GM13976 (cell line): ENCODE measurements around the gene UBR4.

Experiments
- DNase-seq: peaks from one replicate; pipeline ENCODE4 v3.0.0; 2012; ENCODE audit warnings: low spot score
- CTCF ChIP-seq: IDR thresholded peaks from 2 replicates; pipeline ENCODE4 v1.5.1; 2012; ENCODE audit warnings: borderline replicate concordance, mild to moderate bottlenecking; ENCODE audit not compliant: insufficient read depth; ENCODE audit errors: extremely low read depth, missing control alignments, control extremely low read depth
- in situ Hi-C: fragments of 300-500 bp; cut with MboI; formaldehyde crosslinking; loops from one replicate; pipeline ENCODE4 v1.12.0; 2022; ENCODE audit warnings: low sequenced_read_pairs, mixed read lengths, inconsistent platforms; ENCODE audit not compliant: unreplicated experiment

UBR4 gene

GRCh38 chr1:19045898-19046880, 163.9 kb downstream of the UBR4 start:
- TF ChIP-seq CTCF: no peak
- in situ Hi-C loops: no loop called here
- no peak for DNase-seq

GRCh38 chr1:19044975-19045831, 164.9 kb downstream of the UBR4 start:
- in situ Hi-C loops: no loop called here
- TF ChIP-seq CTCF: no peak
- no peak for DNase-seq

GRCh38 chr1:19044471-19044870, 165.6 kb downstream of the UBR4 start:
- in situ Hi-C loops: no loop called here
- no peak for TF ChIP-seq CTCF

GRCh38 chr1:19043579-19044443, 166.3 kb downstream of the UBR4 start:
- in situ Hi-C loops: no loop called here
- DNase-seq: peak; percentile 27
- no peak for TF ChIP-seq CTCF

More at GRCh38 chr1:19044471-19044870, 165.6 kb downstream of the UBR4 start:
- no peak for DNase-seq

GRCh38 chr1:19042675-19043578, 167.1 kb downstream of the UBR4 start:
- TF ChIP-seq CTCF: no peak
- in situ Hi-C loops: no loop called here
- peak; percentile 30 for DNase-seq
